GM18505 (cell line): ENCODE data around the gene ALKBH6.

Experiments
- ATAC-seq: cut with Tn5 transposase; IDR thresholded peaks from one replicate; pipeline ENCODE4 v1.9.1; 2021; ENCODE audit not compliant: unreplicated experiment
- POLR2A ChIP-seq: IDR thresholded peaks from 4 replicates; pipeline ENCODE4 v1.6.1; 2011; ENCODE audit warnings: borderline replicate concordance; ENCODE audit not compliant: insufficient read depth, insufficient read length; ENCODE audit errors: extremely low read depth

Gene ALKBH6

DNA sequence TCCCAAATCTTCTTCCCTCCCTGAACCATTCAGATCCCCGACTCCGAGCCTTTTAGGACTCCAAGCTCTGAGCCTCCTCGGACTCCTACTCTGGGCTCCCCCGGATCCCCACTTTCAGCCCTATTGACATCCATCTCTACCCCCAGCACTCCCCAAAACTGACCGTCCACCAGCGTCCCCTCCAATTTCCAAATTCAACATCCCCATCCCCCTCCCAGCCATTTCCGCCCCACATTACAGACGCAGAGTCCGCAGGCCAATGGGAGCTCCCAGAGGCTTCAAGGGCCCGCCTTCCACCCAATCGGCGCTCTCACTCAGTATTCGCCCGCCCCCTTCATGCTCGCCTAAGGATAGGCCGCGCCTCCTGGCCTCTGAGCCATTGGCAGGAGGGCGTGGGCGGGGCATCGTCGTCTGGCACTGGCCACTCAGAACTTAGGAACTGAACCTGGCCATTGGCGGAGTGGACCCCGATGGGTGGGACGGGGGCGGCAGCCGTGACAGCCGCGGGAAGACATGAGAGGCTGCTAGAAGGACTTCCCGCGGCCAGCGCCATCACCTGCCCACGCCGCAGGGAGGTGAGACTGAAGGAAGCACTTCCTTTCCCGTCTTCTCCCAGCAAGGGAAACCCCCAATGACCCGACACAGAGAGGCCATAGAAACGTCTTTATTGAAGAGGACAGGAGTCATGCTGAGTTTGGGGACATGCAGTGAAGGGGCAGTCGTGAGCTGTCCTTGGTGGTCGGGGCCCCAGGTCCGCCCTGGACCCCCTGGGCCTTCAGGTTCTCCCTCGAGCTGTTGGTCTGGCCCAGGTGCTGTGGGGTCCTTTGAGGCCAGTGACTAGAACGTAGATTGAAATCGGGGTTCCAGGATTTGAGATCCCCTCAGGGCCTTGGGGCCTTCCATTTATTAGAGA is at the start of gene ALKBH6:
ALKBH6 (minus strand) TSS at position 202 of the 913 bp plus-strand sequence. CDS start 816 bp downstream, outside the sequence.
- peak; percentile 96 for ATAC-seq
- TF ChIP-seq POLR2A, result peak; percentile 62

DNA sequence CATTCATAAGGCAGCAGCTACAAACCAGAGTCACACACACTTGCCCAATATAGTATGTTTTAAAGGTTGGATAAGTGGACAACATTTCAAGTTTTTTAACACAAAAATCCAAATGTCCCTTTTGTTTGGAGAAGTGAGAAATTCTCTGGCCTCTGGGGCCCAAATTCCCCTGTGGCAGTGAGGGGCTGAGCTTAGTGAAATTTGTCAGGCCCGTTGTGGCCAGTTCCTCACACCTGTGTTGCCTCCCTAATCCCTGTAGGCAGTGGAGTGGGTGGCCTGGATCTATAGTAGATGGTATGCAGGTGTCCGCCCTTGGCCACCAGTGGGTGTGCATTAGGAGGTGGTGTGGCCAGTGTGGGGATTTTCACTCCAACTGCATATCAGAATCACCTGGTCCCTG is 47.4 kb upstream of the ALKBH6 start:
- ATAC-seq, result no peak

DNA sequence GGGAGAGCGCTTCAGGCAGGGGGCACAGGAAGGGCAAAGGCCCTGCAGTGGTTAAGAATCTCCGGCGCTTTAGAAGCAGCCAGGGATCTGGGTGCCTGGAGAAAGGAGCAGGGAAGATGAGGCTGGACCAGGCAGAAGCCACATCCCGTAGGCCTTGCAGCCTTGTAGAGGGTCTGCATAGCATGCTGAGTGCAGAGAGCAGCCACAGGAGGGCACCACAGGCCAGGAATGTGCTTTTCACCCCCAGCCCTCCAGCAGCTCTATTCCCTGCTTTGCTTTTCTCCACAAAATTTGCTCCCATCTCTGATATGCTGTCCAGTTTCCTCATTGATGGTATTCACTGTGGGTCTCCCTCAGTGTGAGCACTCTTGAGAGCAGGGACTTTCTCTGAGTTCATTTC is 46.4 kb upstream of the ALKBH6 start:
- no peak for ATAC-seq
- no peak for TF ChIP-seq POLR2A

More for the DNA sequence above, 47.4 kb upstream of the ALKBH6 start:
- no peak for TF ChIP-seq POLR2A

DNA sequence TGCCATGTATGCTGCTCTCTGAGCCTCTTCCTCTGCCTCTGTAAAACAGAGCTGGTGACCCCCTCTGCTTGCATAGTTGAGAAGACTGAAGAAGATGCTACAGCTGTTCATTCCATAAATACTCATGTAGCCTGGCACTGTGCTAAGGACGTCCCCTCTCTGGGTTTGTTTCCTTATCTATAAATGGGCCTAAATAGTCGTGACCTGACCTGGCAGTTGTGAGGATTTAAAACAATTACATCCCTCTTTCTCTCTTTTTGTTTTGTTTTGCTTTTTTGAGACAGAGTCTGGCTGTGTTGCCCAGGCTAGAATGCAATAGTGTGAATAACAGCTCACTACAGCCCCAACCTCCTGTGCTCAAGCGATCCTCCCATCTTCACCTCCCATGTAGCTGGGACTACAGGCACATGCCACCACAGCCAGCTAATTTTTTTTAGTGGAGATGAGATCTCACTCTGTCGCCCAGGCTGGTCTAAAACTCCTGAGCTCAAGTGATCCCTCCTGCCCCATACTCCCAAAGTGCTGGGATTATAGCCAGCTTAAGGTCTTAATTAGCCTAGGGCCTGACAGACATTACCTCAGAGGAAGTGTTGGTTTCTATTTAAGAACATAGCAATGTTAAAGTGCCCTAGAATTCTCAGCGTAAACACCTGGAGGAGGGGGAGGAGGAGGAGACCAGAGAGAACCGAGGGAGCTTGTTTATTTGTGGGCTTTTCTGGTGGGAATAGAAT is 45.3 kb upstream of the ALKBH6 start:
- TF ChIP-seq POLR2A, result no peak
- no peak for ATAC-seq

DNA sequence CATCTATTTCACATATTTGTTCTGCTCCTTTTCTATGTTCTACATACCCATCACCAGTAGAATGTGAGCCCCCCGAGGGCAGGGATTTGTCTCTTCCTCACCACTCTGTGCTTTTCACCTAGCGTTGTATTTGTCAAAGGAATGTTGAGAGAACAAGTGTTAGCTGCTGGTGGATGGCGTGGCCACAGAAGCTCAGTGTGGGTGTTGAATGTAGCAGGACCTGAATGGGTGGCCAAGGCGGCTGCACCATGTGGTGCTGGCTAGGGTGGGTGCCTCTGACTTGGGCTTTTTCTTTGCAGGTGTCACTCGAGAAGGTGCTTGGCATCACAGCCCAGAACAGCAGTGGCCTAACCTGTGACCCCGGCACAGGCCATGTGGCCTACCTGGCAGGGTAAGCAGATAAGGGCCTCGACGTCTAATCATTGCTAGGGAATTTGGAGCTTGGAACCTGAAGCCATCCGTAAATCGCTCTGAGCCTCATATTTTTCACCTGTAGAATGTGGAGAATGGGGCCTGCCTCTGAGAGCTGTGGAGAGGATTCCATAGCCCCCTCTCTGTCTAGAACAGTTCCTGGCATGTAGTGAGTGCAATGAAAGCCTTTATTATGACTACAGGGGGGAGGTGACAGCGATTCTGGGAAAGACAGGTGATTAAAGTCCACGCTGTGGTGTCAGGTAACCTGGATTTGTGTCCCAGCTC is 44.6 kb upstream of the ALKBH6 start:
- ATAC-seq, result no peak
- TF ChIP-seq POLR2A, result no peak

DNA sequence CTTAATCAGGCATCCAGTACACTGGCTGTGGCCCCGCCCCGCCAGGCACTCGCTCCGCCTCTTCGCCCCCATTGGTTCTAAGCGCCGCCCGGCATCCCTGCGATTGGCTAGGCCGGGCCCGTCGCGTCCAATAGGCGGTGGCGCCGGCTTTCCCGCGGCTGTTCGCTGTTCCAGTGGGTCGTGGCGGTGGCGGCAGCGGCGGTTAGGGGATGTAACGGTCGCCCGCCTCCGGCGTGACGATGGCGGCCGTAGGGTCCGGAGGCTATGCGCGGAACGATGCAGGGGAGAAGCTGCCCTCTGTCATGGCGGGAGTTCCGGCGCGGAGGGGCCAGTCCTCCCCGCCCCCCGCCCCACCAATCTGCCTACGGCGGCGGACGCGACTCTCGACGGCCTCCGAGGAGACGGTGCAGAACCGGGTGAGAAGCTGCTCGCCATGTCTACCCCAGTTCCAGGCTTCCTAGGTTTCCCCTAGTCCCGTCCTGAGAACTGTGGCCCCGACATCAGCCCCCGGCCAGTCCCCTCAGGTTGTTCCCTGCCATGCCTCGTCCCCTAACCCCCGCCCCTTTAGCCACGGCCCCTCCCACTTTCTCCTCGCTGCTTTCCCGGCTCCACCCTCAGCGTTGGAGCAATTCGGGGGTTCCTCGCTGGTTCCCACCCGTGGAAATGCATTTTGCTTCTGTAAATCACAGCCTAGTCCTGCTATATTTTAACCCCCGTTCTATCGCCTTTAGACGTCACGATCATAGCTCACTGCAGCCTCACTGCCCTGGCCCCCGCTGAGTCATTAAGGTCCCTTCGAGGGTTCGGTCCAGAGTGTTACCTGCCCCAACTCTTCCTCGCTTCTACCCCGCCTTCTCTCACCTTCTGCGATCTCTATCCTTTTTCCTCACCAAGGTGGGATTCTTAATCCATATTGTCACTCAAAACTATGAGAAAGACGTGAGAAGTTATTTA is 41.0 kb upstream of the ALKBH6 start, which contains the start of gene WDR62:
WDR62 (plus strand) TSS at position 165 of the 954 bp plus-strand sequence; CDS start at position 240, 75 bp downstream.
- TF ChIP-seq POLR2A, result no peak
- peak; percentile 71 for ATAC-seq

DNA sequence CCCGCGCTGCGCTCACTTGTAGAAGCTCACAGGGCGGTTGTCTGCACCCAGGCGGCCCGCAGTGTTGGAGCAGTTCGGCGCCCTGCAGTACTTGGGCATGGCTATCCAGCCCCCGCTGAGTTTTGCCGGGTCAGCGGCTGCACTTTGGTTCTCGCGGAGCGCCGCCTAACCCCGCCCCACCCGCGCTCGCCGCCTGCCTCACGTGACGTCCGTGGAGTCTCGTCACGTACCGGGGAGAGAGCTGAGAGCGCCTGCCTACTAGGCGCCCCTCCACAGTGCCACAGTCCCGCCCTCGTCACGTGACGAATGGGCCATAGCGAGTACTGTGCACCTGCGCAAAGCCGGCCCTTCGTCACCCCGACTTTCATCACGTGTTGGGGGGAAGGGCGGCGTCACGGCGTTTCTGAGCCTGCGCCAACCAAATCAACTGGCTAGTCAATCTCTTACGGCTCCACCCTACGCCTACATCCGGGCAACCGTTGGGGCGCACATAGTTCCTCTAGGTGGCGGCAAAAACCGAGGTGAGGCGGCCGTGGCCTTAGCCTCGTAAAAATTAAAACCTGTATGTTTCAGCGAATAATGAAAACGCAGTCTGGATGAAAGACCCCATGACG is 40.2 kb upstream of the ALKBH6 start, which contains the start of gene THAP8:
THAP8 (minus strand) TSS at position 167 of the 614 bp plus-strand sequence; CDS start at position 99, 68 bp downstream.
- peak; percentile 76 for TF ChIP-seq POLR2A

DNA sequence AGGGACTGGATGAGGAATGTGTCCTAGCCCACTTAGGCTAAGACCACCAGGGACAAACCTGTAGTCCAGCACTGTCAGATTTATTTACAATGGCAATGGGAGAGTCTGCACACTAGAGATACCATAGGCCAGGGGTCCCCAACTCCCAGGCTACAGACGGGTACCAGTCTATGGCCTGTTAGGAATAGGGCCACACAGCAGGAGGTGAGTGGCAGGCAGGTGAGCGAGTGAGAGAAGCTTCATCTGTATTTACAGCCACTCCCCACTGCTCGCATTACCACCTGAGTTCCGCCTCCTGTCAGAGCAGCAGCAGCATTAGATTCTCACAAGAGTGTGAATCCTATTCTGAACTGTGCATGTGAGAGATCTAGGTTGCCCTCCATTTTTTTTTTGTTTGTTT is 37.6 kb upstream of the ALKBH6 start:
- no peak for ATAC-seq
- no peak for TF ChIP-seq POLR2A

More for the DNA sequence above, 40.2 kb upstream of the ALKBH6 start, which contains the start of gene THAP8:
- ATAC-seq, result peak; percentile 83

DNA sequence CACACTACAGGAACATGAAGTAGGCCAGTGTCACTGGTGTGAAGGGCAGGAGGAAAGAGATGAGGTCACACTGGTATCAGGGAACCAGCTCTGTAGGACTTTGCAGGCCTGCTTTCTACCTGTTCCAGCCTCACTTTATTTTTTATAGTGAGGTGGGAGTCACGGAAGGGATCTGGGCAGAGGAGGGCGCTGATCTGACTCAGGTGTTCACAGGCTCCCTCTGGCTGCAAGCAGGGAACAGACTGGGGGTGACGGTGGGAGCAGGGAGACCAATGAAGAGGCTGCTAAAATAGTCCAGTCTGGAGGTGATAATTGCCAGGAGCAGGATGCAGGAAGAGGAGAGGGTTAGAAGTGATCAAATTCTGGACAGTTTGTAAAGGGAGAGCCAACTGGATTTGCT is 37.2 kb upstream of the ALKBH6 start:
- TF ChIP-seq POLR2A, result no peak
- ATAC-seq, result no peak

DNA sequence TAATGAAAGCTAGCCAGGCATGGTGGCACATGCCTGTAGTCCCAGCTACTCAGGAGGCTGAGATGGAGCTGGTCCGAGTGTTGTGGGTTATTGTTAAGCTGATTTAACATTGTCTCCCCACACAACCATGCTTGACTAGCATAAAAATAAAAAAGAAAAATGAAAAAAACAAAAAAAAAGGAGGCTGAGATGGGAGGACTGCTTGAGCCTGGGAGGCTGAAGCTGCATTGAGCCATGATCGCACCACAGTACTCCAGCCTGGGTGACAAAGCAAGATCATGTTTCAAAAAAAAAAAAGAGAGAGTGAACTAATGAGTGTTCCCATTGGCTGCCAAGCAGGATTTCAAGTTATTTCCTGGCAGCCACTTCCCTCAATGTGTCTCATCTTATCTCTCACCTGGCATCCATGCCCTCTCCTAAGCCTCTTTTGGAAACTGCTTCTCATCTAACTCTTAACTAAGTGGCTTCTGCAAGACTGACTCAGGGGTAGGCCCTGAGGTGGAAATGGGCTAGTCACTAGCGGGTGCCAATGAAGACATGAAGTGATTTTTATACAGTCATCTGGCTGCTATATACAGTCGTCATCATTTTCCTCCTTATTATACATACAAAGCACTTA is 35.2 kb upstream of the ALKBH6 start:
- TF ChIP-seq POLR2A, result no peak
- no peak for ATAC-seq

DNA sequence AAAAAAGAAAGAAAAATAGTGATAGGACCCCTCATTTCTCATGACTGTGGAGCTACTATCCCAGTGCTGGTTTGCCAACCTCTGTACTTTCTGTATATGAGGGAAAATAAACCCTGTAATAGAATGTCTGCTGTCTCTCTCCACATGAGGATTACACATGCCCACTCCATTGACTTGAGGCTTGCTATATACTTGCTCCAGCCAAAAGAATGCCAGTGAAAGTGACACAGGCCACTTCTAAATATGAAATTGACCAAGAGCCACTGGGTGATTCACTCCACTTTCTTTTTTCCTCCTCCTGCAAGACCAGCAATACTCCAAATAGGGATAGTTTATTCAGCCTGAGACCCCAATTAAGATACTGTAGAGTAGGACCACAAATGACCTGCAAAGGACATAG is 33.8 kb upstream of the ALKBH6 start:
- no peak for TF ChIP-seq POLR2A
- ATAC-seq, result no peak
